GM23338 (cell line): ENCODE measurements around the gene NEK8. TPM values are rescaled to one million over a fixed set of nuclear protein-coding genes. Genes with fewer than 3 reads are reported as not detected.

ENCODE experiments used
- ATAC-seq: fragments of 200-7000 bp; cut with Tn5 transposase; 3 replicates; pipeline ENCODE4 v1.9.1; 2020
- DNase-seq: peaks from one replicate; pipeline ENCODE4 v3.0.0-alpha.2; 2015; ENCODE audit warnings: low spot score
- H2AFZ ChIP-seq: fragments of 200-600 bp; sonication (generic); 2 replicates; pipeline ENCODE4 v1.8.0; 2016; ENCODE audit warnings: antibody characterized with exemption, mild to moderate bottlenecking, moderate library complexity
- H3F3A ChIP-seq: fragments of 200-600 bp; sonication (generic); replicated peaks from 2 replicates; pipeline ENCODE4 v1.8.0; 2017; ENCODE audit warnings: antibody characterized with exemption, mixed run types, low read depth
- H3K27ac ChIP-seq: fragments of 200-600 bp; sonication (generic); 2 replicates; pipeline ENCODE4 v1.6.1; 2016; ENCODE audit warnings: low read depth
- H3K27me3 ChIP-seq: fragments of 200-600 bp; sonication (generic); 2 replicates; pipeline ENCODE4 v1.8.0; 2016; ENCODE audit warnings: mild to moderate bottlenecking, mixed run types, moderate library complexity; ENCODE audit not compliant: insufficient read depth
- H3K36me3 ChIP-seq: fragments of 200-600 bp; sonication (generic); 2 replicates; pipeline ENCODE4 v1.8.0; 2016; ENCODE audit warnings: mild to moderate bottlenecking; ENCODE audit not compliant: insufficient read depth
- H3K4me1 ChIP-seq: fragments of 200-600 bp; sonication (generic); 2 replicates; pipeline ENCODE4 v1.8.0; 2016; ENCODE audit warnings: mild to moderate bottlenecking, moderate library complexity; ENCODE audit not compliant: insufficient read depth
- H3K4me2 ChIP-seq: fragments of 200-600 bp; sonication (generic); 2 replicates; pipeline ENCODE4 v1.7.1; 2017; ENCODE audit warnings: mixed run types
- H3K4me3 ChIP-seq: fragments of 200-600 bp; sonication (generic); 2 replicates; pipeline ENCODE4 v1.6.1; 2016; ENCODE audit warnings: mixed run types
- H3K79me2 ChIP-seq: fragments of 200-600 bp; sonication (generic); replicated peaks from 2 replicates; pipeline ENCODE4 v1.8.0; 2017; ENCODE audit warnings: mild to moderate bottlenecking; ENCODE audit not compliant: insufficient read depth
- H3K9me2 ChIP-seq: fragments of 200-600 bp; sonication (generic); 2 replicates; pipeline ENCODE4 v1.8.0; 2017; ENCODE audit not compliant: insufficient read depth
- H4K20me1 ChIP-seq: fragments of 200-600 bp; sonication (generic); replicated peaks from 2 replicates; pipeline ENCODE4 v1.8.0; 2017; ENCODE audit warnings: mild to moderate bottlenecking; ENCODE audit not compliant: insufficient read depth
- H3K27ac Mint-ChIP-seq: 2 replicates; pipeline ENCODE4 v1.8.0; 2020; ENCODE audit warnings: inconsistent platforms, mild to moderate bottlenecking, moderate library complexity, mixed read lengths
- H3K27me3 Mint-ChIP-seq: 3 replicates; pipeline ENCODE4 v1.8.0; 2022; ENCODE audit warnings: low read depth, mild to moderate bottlenecking, moderate library complexity, mixed read lengths, inconsistent platforms; ENCODE audit not compliant: insufficient read depth, poor library complexity
- H3K36me3 Mint-ChIP-seq: 3 replicates; pipeline ENCODE4 v1.8.0; 2021; ENCODE audit warnings: low read depth, mild to moderate bottlenecking, inconsistent platforms, moderate library complexity, mixed read lengths
- H3K4me1 Mint-ChIP-seq: 3 replicates; pipeline ENCODE4 v1.8.0; 2020; ENCODE audit warnings: mild to moderate bottlenecking, inconsistent platforms, mixed read lengths
- H3K4me3 Mint-ChIP-seq: 3 replicates; pipeline ENCODE4 v1.8.0; 2021; ENCODE audit warnings: moderate library complexity, mild to moderate bottlenecking, inconsistent platforms, mixed read lengths
- H3K9me3 Mint-ChIP-seq: 3 replicates; pipeline ENCODE4 v1.8.0; 2020; ENCODE audit warnings: moderate library complexity, mild to moderate bottlenecking, inconsistent platforms, mixed read lengths
- CREB1 ChIP-seq: fragments of 250-450 bp; sonication (Bioruptor Pico); IDR thresholded peaks from 2 replicates; pipeline ENCODE4 v1.5.0; 2020; ENCODE audit warnings: low read depth, mild to moderate bottlenecking, moderate library complexity
- CTCF ChIP-seq, 2 experiments: fragments of 200-600 bp in 1 of 2; sonication (generic) in 1 of 2; conservative IDR thresholded peaks; 2 replicates each; pipeline versions ENCODE4 v1.5.1 to v1.6.1; 2016 to 2017; ENCODE audit warnings: antibody characterized with exemption in 2 of 2, low read depth in 2 of 2, mild to moderate bottlenecking in 2 of 2, moderate library complexity in 1 of 2
- ETS1 ChIP-seq: IDR thresholded peaks from 2 replicates; pipeline ENCODE4 v1.6.1; 2016; ENCODE audit warnings: antibody characterized with exemption
- EZH2 ChIP-seq: fragments of 200-600 bp; sonication (generic); IDR thresholded peaks from one replicate; pipeline ENCODE4 v1.8.0; 2017; ENCODE audit warnings: antibody characterized with exemption, mild to moderate bottlenecking, low read depth; ENCODE audit not compliant: unreplicated experiment
- EZH2phosphoT487 ChIP-seq: fragments of 200-600 bp; sonication (generic); IDR thresholded peaks from one replicate; pipeline ENCODE4 v1.8.1; 2018; ENCODE audit warnings: antibody characterized with exemption; ENCODE audit not compliant: unreplicated experiment
- JUNB ChIP-seq: IDR thresholded peaks from one replicate; pipeline ENCODE4 v1.6.1; 2016; ENCODE audit warnings: antibody characterized with exemption; ENCODE audit not compliant: unreplicated experiment
- NANOG ChIP-seq: IDR thresholded peaks from 2 replicates; pipeline ENCODE4 v1.6.1; 2016; ENCODE audit warnings: antibody characterized with exemption, borderline replicate concordance
- POLR2AphosphoS5 ChIP-seq: IDR thresholded peaks from 2 replicates; pipeline ENCODE4 v1.6.1; 2016; ENCODE audit warnings: antibody characterized with exemption, low read depth
- REST ChIP-seq: IDR thresholded peaks from one replicate; pipeline ENCODE4 v1.6.1; 2018; ENCODE audit warnings: antibody characterized with exemption; ENCODE audit not compliant: unreplicated experiment
- STAT1 ChIP-seq: IDR thresholded peaks from one replicate; pipeline ENCODE4 v1.6.1; 2016; ENCODE audit warnings: antibody characterized with exemption; ENCODE audit not compliant: unreplicated experiment
- ZNF114 ChIP-seq: fragments of 250-450 bp; sonication (Bioruptor Pico); IDR thresholded peaks from 2 replicates; pipeline ENCODE4 v1.5.0; 2020; ENCODE audit warnings: mild to moderate bottlenecking, moderate library complexity
- ZNF331 ChIP-seq: fragments of 250-450 bp; sonication (Bioruptor Pico); IDR thresholded peaks from 2 replicates; pipeline ENCODE4 v1.5.0; 2020; ENCODE audit warnings: low read depth, mild to moderate bottlenecking, moderate library complexity
- ZNF462 ChIP-seq: fragments of 250-450 bp; sonication (Bioruptor Pico); IDR thresholded peaks from 2 replicates; pipeline ENCODE4 v1.5.0; 2020; ENCODE audit warnings: mild to moderate bottlenecking, moderate library complexity
- polyA plus RNA-seq: library from polyadenylated mRNA; unstranded; fragments of >200 nt; fragmentation: Nextera tagmentation; extraction: Ambion mirVana; gene quantifications from 2 replicates; pipeline ENCODE4 v1.2.1, GENCODE V29; 2016
- total RNA-seq: library from RNA; depleted of rRNA; stranded (reverse); fragments of >200 nt; shearing (Covaris generic); gene quantifications from 2 replicates; pipeline ENCODE4 v1.2.3, GENCODE V29; 2014

NEK8 gene
- total and polyA plus RNA-seq, 2 experiments from 2014 or later = 10.0 to 14.9 TPM

DNA sequence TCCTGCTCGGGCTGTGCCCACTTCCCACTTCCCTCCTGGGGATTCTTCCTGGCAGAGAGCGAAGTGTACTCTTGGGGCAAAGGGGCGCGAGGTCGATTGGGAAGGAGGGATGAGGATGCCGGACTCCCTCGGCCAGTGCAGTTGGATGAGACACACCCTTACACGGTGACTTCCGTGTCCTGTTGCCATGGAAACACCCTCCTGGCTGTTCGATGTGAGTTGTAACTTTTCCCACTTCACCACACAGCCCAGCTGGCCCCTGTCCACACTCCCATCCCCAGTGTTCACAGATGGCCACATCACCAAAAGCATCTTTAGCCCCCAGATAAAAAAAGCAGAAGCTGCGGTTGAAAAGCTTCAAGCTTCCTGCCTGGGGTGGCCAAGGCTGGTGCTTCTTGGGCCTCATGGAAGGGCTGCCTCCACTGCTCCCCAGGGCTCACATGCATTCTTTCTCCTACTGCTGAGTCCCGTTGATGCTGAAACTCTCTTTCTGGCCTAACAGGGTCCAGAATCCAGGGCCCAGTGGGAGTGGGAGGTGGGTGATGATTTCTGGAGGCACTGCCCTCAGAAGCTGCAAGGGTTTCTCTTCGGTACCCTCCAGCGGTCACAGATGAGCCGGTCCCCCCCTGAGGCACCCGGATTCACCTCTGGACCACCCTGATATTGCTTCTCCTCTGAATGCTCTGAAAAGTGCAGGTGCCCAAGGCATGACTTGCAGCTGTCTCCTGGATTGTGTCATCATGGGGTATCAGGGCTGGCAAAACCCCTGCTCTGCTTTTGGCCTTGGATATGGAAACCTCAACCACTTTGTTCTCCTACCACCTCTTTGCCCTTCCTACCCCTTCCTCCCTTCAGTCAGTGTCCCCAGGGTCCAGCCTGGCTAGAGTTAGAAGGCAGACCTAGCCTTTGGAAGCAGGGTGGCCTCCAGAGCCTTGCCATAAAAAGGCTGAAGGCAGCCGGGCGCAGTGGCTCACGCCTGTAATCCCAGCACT is 13.1 kb downstream of the NEK8 start:
- 0 out of 2 replicates have a peak overlapping the region, but pooled peaks have one; percentile 95 for H3K27ac ChIP-seq
- H3K9me2 ChIP-seq = no peaks in the 10 kb centered on the region
- peaks cover 39% of the 10 kb centered on the region for H3K36me3 Mint-ChIP-seq
- peaks cover 23% of the 10 kb centered on the region for H3K4me1 ChIP-seq
- peaks cover 3% of the 10 kb centered on the region; the same call in 1 of the 2 replicates for H4K20me1 ChIP-seq
- no peak for ATAC-seq
- H3K4me3 ChIP-seq = no peak overlapping the region
- H3K4me1 Mint-ChIP-seq = peaks cover 15% of the 10 kb centered on the region
- TF ChIP-seq ZNF331 (CRISPR knock-in tag) = no peak
- no peak for TF ChIP-seq NANOG
- TF ChIP-seq ETS1 = no peak
- TF ChIP-seq CTCF (conservative IDR thresholded peaks at IDR 0.05; ENCODE audit: low read depth in 2 of 2) = no peak
- TF ChIP-seq REST = no peak
- no peak for TF ChIP-seq EZH2
- no peak for TF ChIP-seq ZNF462 (CRISPR knock-in tag)
- no peak for TF ChIP-seq JUNB
- no peak for TF ChIP-seq POLR2AphosphoS5
- TF ChIP-seq EZH2phosphoT487 = no peak
- no peak for TF ChIP-seq ZNF114
- TF ChIP-seq STAT1 = no peak
- no peak for TF ChIP-seq CREB1 (CRISPR knock-in tag)
- no peak overlapping the region for H3K4me2 ChIP-seq
- H3K27ac Mint-ChIP-seq = 0 out of 2 replicates have a peak overlapping the region, but pooled peaks have one; percentile 96
- H3K9me3 Mint-ChIP-seq = no peaks in the 10 kb centered on the region
- peaks cover 24% of the 10 kb centered on the region for H3K79me2 ChIP-seq
- H3K27me3 Mint-ChIP-seq = peaks cover 31% of the 10 kb centered on the region
- DNase-seq = no peak
- H3K36me3 ChIP-seq = no peaks in the 10 kb centered on the region; the same call in 1 of the 2 replicates
- no peaks in the 10 kb centered on the region for H3K27me3 ChIP-seq
- H3F3A ChIP-seq = peaks cover 15% of the 10 kb centered on the region; the same call in 1 of the 2 replicates
- H3K4me3 Mint-ChIP-seq = no peak overlapping the region
- no peak overlapping the region for H2AFZ ChIP-seq
